Upper lobe of left lung (tissue), 6 donors: ENCODE measurements around the gene CIRBP. TPM values are rescaled to one million over a fixed set of nuclear protein-coding genes. Genes with fewer than 3 reads are reported as not detected.
"Not testable (repeated sequence)": the region's sequence is repeated elsewhere in the genome, so short reads cannot be mapped to it uniquely, and the experiment has no call there.

ENCODE experiments used
- ATAC-seq, 2 donors: fragments of 200-7000 bp; cut with Tn5 transposase; one replicate each; pipeline ENCODE4 v1.9.1; 2022; ENCODE audit warnings: mild to moderate bottlenecking in 2 of 2, moderate library complexity in 2 of 2; ENCODE audit not compliant: low FRiP score in 2 of 2
- DNase-seq, 2 donors: peaks; one replicate each; pipeline ENCODE4 v3.0.0-alpha.2; 2019 to 2020
- H3K27ac ChIP-seq, 4 donors: fragments of 200-600 bp; sonication (generic); one replicate each; pipeline ENCODE4 v1.5.1; 2016 to 2019
- H3K27me3 ChIP-seq, 4 donors: fragments of 200-600 bp; sonication (generic); one replicate each; pipeline ENCODE4 v1.5.1; 2017 to 2019
- H3K36me3 ChIP-seq, 4 donors: fragments of 200-600 bp; sonication (generic); one replicate each; pipeline ENCODE4 v1.5.1; 2016 to 2019
- H3K4me1 ChIP-seq, 4 donors: fragments of 200-600 bp; sonication (generic); one replicate each; pipeline ENCODE4 v1.5.1; 2018 to 2019
- H3K4me3 ChIP-seq, 4 donors: fragments of 200-600 bp; sonication (generic); one replicate each; pipeline ENCODE4 v1.5.1; 2017 to 2019; ENCODE audit warnings: mild to moderate bottlenecking in 2 of 4, moderate library complexity in 1 of 4
- H3K9me3 ChIP-seq, 4 donors: fragments of 200-600 bp; sonication (generic); one replicate each; pipeline ENCODE4 v1.5.1; 2018 to 2019
- CTCF ChIP-seq, 6 experiments: fragments of 450-650 bp in 4 of 6; fragments of 200-600 bp in 2 of 6; sonication (generic) in 2 of 6; IDR thresholded peaks; one replicate each; pipeline ENCODE4 v1.5.1; 2016 to 2019; ENCODE audit warnings: antibody characterized with exemption in 6 of 6
- EP300 ChIP-seq, 4 donors: sonication (generic); formaldehyde crosslinking; IDR thresholded peaks; one replicate each; pipeline ENCODE4 v1.5.1; 2017; ENCODE audit warnings: antibody characterized with exemption in 4 of 4, control low read depth in 2 of 4
- POLR2A ChIP-seq, 4 donors: fragments of 450-650 bp; IDR thresholded peaks; one replicate each; pipeline ENCODE4 v1.5.1; 2016 to 2017; ENCODE audit warnings: antibody characterized with exemption in 4 of 4, mild to moderate bottlenecking in 2 of 4
- POLR2AphosphoS5 ChIP-seq, 2 donors: sonication (generic); formaldehyde crosslinking; IDR thresholded peaks; one replicate each; pipeline ENCODE4 v1.5.1; 2017; ENCODE audit warnings: antibody characterized with exemption in 2 of 2
- WGBS, 2 donors: methylation state at CpG; one replicate each; pipeline ENCODE4 v1.1.5; 2017 to 2018; 5-methylcytosine and 5-hydroxymethylcytosine counted together
- total RNA-seq, 6 donors: library from RNA; depleted of rRNA in 4 of 6; stranded (reverse); fragments of >200 nt in 4 of 6; gene quantifications; one replicate each; pipeline versions ENCODE4 v1.1.0 to v1.2.1, GENCODE V29; 2016 to 2021
- donor health status: DM: no; HTN: no; CAD: no; lungs with moderate emphysema.
- donor health status: DM: no; HTN: yes; CAD: no; lungs with severe emphysema.

CIRBP gene
- total RNA-seq, 6 donors from 2014 or later = 326 to 1,348 (median 441) TPM

GRCh38 chr19:1302533-1303239 lies 33.6 kb downstream of the CIRBP start:
- TF ChIP-seq CTCF (IDR thresholded peaks at IDR 0.05) (no peak), POLR2A (IDR thresholded peaks at IDR 0.05) (no peak), POLR2AphosphoS5 (IDR thresholded peaks at IDR 0.05) (no peak), EP300 (IDR thresholded peaks at IDR 0.05) (no peak)
- H3K27ac ChIP-seq = no peak overlapping the region
- ATAC-seq (no peak), DNase-seq (peak in 1 of 2 donors; percentile 75)
- H3K4me3 ChIP-seq = no peak overlapping the region
- 59 to 75% methylated on average over 7 to 36 of the region's 36 CpGs for WGBS, 2 donors
- no peaks in the 10 kb centered on the region for H3K4me1 ChIP-seq
- H3K9me3 ChIP-seq = no peaks in the 10 kb centered on the region
- no peaks in the 10 kb centered on the region for H3K36me3 ChIP-seq
- H3K27me3 ChIP-seq = no peaks in the 10 kb centered on the region

DNA sequence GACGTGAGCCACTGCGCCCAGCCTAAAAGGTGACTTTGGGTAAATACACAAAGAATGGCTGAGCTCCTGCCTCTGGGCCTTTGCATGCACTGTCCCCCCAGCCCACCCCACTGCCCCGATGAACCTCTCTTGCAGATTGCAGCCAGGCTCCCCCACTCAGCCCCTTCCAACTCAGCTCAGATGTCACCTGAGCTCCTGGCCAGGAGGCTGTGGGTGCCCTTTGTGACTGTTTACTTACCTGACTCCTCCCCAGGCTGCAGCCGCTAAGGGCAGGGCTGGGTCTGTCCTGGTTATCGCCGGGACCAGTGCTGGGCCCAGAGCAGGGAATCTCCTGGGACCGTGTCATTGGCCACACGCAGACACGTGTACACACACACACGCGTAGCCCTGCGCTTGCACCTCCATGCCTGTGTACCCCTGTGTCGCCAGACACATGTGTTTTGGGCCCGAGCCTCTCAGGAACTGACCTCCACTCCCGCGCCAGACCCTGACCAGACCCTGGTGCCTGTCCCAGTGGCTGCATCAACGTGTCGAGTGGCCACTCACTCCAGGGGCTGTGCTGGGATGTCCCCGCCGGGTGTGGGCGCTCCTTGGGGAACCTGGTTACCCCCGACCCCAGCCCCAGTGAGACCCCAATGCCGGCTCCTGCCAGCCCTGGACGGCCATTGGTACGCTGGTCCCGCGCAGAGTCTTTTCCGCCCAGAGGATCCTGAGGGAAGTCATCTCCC lies 35.2 kb downstream of the CIRBP start:
- WGBS, 2 donors = 91 to 94% methylated on average over 9 to 21 of the region's 28 CpGs
- no peak overlapping the region for H3K4me3 ChIP-seq
- DNase-seq (peak in 1 of 2 donors; percentile 74), ATAC-seq (peak in 1 of 2 donors; percentile 17)
- no peak for TF ChIP-seq POLR2AphosphoS5 (IDR thresholded peaks at IDR 0.05)
- TF ChIP-seq POLR2A (IDR thresholded peaks at IDR 0.05) = no peak
- no peak for TF ChIP-seq EP300 (IDR thresholded peaks at IDR 0.05)
- no peak for TF ChIP-seq CTCF (IDR thresholded peaks at IDR 0.05)
- H3K27ac ChIP-seq = no peak overlapping the region
- H3K4me1 ChIP-seq = no peaks in the 10 kb centered on the region
- no peaks in the 10 kb centered on the region for H3K9me3 ChIP-seq
- H3K36me3 ChIP-seq = no peaks in the 10 kb centered on the region
- H3K27me3 ChIP-seq = no peaks in the 10 kb centered on the region

- WGBS, 2 donors = 91 to 94% methylated on average over 9 of the region's 9 CpGs
- H3K27ac ChIP-seq, H3K4me3 ChIP-seq, DNase-seq, H3K36me3 ChIP-seq, H3K4me1 ChIP-seq, H3K27me3 ChIP-seq, H3K9me3 ChIP-seq, ATAC-seq: not testable (repeated sequence)
These were observed 36.2 kb downstream of the CIRBP start for GRCh38 chr19:1305354-1305753.

- H3K36me3 ChIP-seq = no peaks in the 10 kb centered on the region
- no peaks in the 10 kb centered on the region for H3K4me1 ChIP-seq
- WGBS, 2 donors = 93 to 96% methylated on average over 23 of the region's 38 CpGs
- ATAC-seq (no peak), DNase-seq (peak in 1 of 2 donors; percentile 85)
- H3K4me3 ChIP-seq = no peak overlapping the region
- peaks cover 0 to 5% (median 0%) of the 10 kb centered on the region in 4 donors for H3K27me3 ChIP-seq
- TF ChIP-seq CTCF (IDR thresholded peaks at IDR 0.05) (no peak), EP300 (IDR thresholded peaks at IDR 0.05) (no peak), POLR2AphosphoS5 (IDR thresholded peaks at IDR 0.05) (no peak), POLR2A (IDR thresholded peaks at IDR 0.05) (no peak)
- H3K27ac ChIP-seq = no peak overlapping the region
- no peaks in the 10 kb centered on the region for H3K9me3 ChIP-seq
These were observed 38.2 kb downstream of the CIRBP start for GRCh38 chr19:1307320-1307719.

- no peaks in the 10 kb centered on the region for H3K9me3 ChIP-seq
- 78 to 80% methylated on average over 3 to 19 of the region's 20 CpGs for WGBS, 2 donors
- no peak overlapping the region for H3K27ac ChIP-seq
- TF ChIP-seq POLR2A (IDR thresholded peaks at IDR 0.05) (no peak), POLR2AphosphoS5 (IDR thresholded peaks at IDR 0.05) (no peak), EP300 (IDR thresholded peaks at IDR 0.05) (no peak), CTCF (IDR thresholded peaks at IDR 0.05) (no peak)
- no peaks in the 10 kb centered on the region for H3K36me3 ChIP-seq
- H3K27me3 ChIP-seq = peaks cover 0 to 5% (median 0%) of the 10 kb centered on the region in 4 donors
- DNase-seq (peak in 1 of 2 donors; percentile 64), ATAC-seq (no peak)
- H3K4me1 ChIP-seq = no peaks in the 10 kb centered on the region
- H3K4me3 ChIP-seq = no peak overlapping the region
These were observed 38.7 kb downstream of the CIRBP start for GRCh38 chr19:1307755-1308303.
